ENCODE results near the gene TMEM98. TPM values are rescaled to one million over a fixed set of nuclear protein-coding genes. Genes with fewer than 3 reads are reported as not detected.
A peak's percentile ranks its signal among the peaks of the same experiment; 100 is the strongest.
"Not testable (repeated sequence)": the region's sequence is repeated elsewhere in the genome, so short reads cannot be mapped to it uniquely, and the experiment has no call there.

TMEM98 gene
- polyA plus RNA-seq, 6 donors from 2014 or later = not detected

DNA sequence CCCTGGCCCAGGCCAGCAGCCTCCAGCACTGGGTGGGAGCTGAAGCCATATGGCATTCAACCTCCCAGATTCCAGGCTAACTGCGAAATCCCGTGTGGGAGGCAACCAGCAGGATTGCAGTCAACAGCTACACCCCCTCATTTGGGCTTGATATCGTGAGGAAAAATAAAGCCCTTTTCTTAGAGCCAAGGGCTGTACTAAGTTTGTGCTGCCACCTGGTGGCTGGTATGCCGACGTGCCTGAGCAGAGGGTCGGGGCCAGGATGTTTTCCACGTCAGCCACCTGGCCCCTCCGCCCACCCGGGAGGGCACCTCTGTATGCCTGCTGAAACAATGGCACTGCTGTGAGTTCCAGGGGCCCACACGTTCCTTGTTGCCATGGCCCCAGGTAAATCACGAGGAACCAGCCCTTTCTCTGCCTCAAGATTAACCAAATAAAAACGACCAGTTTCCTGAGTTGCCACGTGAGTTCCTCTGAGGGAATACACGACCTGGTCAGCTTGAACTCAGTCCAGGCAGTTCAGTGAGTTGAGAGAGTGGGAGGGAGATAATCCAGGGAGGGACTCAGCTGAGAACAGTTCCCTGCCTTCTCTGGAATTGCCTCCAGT is 9.0 kb downstream of the TMEM98 start:
- peak in 1 of 2 donors; percentile 35 for ATAC-seq (ENCODE audit: low read depth in 2 of 2)
- Mint-ChIP-seq H3K27me3 (peaks cover 38 to 68% (median 44%) of the 10 kb centered on the region in 3 donors), H3K4me3 (peak overlapping the region in 2 of 8 donors; percentile 9 to 74), H3K4me1 (peaks cover 0 to 6% (median 4%) of the 10 kb centered on the region in 3 donors), H3K9me3 (peaks cover 0 to 5% (median 0%) of the 10 kb centered on the region in 7 donors), H3K36me3 (no peaks in the 10 kb centered on the region), H3K27ac (no peak overlapping the region)
- peak; percentile 11 for DNase-seq

GRCh38 chr17:32940706-32941390 is 12.9 kb downstream of the TMEM98 start:
- Mint-ChIP-seq H3K4me3 (no peak overlapping the region), H3K9me3 (peaks cover 0 to 5% (median 2%) of the 10 kb centered on the region in 7 donors), H3K36me3 (no peaks in the 10 kb centered on the region), H3K27me3 (peaks cover 29 to 39% (median 37%) of the 10 kb centered on the region in 3 donors), H3K27ac (no peak overlapping the region), H3K4me1 (peaks cover 0 to 6% (median 4%) of the 10 kb centered on the region in 3 donors)
- ATAC-seq (ENCODE audit: low read depth in 2 of 2) (no peak), DNase-seq (no peak)

- peaks cover 0 to 5% (median 2%) of the 10 kb centered on the region in 7 donors for H3K9me3 Mint-ChIP-seq
- no peak for ATAC-seq (ENCODE audit: low read depth in 2 of 2)
- peaks cover 30 to 42% (median 30%) of the 10 kb centered on the region in 3 donors for H3K27me3 Mint-ChIP-seq
- H3K36me3 Mint-ChIP-seq = no peaks in the 10 kb centered on the region
- peaks cover 0 to 6% (median 4%) of the 10 kb centered on the region in 3 donors for H3K4me1 Mint-ChIP-seq
- H3K27ac Mint-ChIP-seq = no peak overlapping the region
- DNase-seq = no peak
- no peak overlapping the region for H3K4me3 Mint-ChIP-seq
Measured at GRCh38 chr17:32941419-32942032, 13.6 kb downstream of the TMEM98 start.

GRCh38 chr17:32943206-32943605 is 15.3 kb downstream of the TMEM98 start:
- no peaks in the 10 kb centered on the region for H3K4me1 Mint-ChIP-seq
- H3K9me3 Mint-ChIP-seq = peaks cover 0 to 5% (median 3%) of the 10 kb centered on the region in 7 donors
- peaks cover 16 to 43% (median 27%) of the 10 kb centered on the region in 3 donors for H3K27me3 Mint-ChIP-seq
- DNase-seq (no peak), ATAC-seq (ENCODE audit: low read depth in 2 of 2) (no peak)
- H3K4me3 Mint-ChIP-seq = no peak overlapping the region
- H3K36me3 Mint-ChIP-seq = no peaks in the 10 kb centered on the region
- no peak overlapping the region for H3K27ac Mint-ChIP-seq

DNA sequence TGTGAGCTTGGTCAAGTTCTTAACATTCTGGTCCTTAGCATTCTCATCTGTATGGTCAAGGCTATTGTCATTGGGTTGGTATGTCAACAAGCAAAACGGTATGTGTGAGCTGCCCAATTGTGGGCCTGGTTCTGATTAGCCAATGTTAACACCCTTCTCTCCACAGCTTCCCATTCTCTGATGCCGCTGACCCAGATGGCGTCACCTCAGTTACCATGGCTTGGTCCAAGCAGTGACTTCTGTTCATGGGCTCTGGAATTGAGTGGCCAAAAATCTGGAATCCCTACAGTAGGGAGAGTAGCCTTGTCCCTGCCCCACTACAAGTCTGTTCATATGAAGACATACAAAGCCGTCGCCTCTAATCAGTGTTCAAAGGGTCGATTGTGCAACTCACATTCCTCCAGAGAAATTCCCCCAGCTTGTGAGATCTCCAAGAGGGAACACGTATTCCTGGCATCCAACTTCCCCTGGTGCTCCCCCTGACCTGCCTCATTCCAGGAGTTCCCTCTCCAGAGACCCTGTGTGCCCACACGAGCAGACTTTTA is 15.8 kb downstream of the TMEM98 start:
- DNase-seq (no peak), ATAC-seq (ENCODE audit: low read depth in 2 of 2) (no peak)
- Mint-ChIP-seq H3K4me3 (no peak overlapping the region), H3K27me3 (peaks cover 16 to 38% (median 23%) of the 10 kb centered on the region in 3 donors), H3K27ac (no peak overlapping the region), H3K36me3 (no peaks in the 10 kb centered on the region), H3K4me1 (no peaks in the 10 kb centered on the region), H3K9me3 (peaks cover 0 to 5% (median 3%) of the 10 kb centered on the region in 7 donors)

DNA sequence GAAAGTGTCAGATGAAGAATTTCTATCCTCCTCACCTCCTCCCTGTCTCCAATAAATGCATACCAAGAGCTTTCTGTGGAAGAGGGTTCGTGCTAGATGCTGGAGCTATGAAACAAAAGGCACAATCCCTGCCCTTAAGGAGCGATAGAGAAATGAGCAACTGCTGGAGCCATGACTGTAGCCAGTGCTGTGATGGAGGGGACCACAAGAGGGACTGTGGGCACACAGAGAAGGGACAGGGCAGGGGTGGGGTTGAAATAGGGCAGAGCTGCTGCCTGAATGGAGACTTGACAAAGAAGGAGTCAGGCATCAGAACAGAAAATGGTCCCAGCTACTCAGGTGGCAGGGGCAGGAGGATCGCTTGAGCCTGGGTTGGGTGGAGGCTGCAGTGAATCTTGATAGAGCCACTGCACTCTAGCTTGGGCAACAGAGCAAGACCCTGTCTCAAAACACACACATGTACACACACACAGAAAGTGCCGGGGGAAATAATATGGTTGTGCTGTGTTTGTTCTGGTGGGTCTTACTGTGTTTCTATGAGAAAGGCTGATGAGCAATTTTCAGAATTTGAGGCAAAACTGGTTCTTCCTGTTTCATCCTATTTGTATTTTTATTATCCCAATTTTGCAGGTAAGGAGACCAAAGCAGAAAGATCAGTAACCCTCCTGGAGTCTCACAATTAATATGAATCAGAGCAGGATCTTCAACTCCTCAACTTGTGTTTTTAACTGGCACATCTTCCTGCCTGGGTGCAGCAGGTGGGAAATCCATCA is 16.5 kb downstream of the TMEM98 start:
- no peaks in the 10 kb centered on the region for H3K36me3 Mint-ChIP-seq
- H3K9me3 Mint-ChIP-seq = peaks cover 0 to 5% (median 3%) of the 10 kb centered on the region in 7 donors

GRCh38 chr17:32946375-32947135 is 18.6 kb downstream of the TMEM98 start:
- Mint-ChIP-seq H3K4me3 (no peak overlapping the region), H3K27ac (no peak overlapping the region), H3K9me3 (peaks cover 0 to 4% (median under 1%) of the 10 kb centered on the region in 7 donors), H3K4me1 (no peaks in the 10 kb centered on the region), H3K27me3 (peaks cover 9 to 32% (median 14%) of the 10 kb centered on the region in 3 donors), H3K36me3 (no peaks in the 10 kb centered on the region)
- DNase-seq (no peak), ATAC-seq (ENCODE audit: low read depth in 2 of 2) (no peak)

More for the DNA sequence above, 16.5 kb downstream of the TMEM98 start:
- Mint-ChIP-seq H3K27me3 (peaks cover 16 to 32% (median 16%) of the 10 kb centered on the region in 3 donors), H3K4me3 (no peak overlapping the region), H3K4me1 (no peaks in the 10 kb centered on the region), H3K27ac (no peak overlapping the region)
- ATAC-seq (ENCODE audit: low read depth in 2 of 2) = no peak
- DNase-seq = no peak

DNA sequence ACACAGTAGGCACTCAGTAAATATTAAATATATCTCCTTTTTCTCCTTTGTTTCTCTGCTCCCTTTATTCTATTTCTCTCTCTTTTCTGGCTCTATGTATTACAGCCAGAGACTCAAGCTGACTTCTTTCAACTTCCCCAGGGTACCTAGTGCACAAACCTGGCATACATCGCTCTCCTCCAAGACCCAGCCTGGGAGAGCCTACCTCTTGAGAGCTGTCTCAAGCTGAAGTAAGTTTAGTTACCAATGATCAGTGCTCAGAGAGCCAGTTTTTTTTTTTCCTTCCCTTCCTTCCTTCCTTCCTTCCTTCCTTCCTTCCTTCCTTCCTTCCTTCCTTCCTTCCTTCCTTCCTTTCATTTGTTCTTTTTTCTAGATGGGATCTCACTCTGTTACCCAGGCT is 19.8 kb downstream of the TMEM98 start:
- no peak for ATAC-seq (ENCODE audit: low read depth in 2 of 2)
- H3K27me3 Mint-ChIP-seq = peaks cover 18 to 42% (median 21%) of the 10 kb centered on the region in 3 donors
- no peak overlapping the region for H3K4me3 Mint-ChIP-seq
- no peak for DNase-seq
- no peaks in the 10 kb centered on the region for H3K36me3 Mint-ChIP-seq
- H3K9me3 Mint-ChIP-seq = peaks cover 0 to 4% (median 0%) of the 10 kb centered on the region in 7 donors
- no peaks in the 10 kb centered on the region for H3K4me1 Mint-ChIP-seq
- H3K27ac Mint-ChIP-seq = no peak overlapping the region

DNA sequence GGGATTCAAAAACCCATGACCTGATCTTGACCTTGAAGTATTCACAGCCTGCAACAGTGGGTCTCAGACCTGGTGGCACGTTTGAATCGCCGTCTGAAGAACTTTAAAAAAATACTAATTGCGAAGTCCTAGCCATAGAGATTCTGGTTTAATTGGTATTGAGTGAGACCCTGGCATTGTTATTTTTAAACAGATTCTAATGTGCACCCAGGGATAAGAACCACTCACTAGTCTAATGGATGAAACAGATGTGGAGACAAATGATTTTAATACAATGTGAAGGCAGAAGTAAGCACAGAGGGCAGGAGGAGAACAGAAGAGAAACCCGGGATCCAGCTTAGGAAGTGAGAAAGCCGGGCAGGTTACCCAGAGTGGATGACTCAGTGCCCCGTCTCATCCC is 21.2 kb downstream of the TMEM98 start:
- H3K4me3 Mint-ChIP-seq = no peak overlapping the region
- ATAC-seq (ENCODE audit: low read depth in 2 of 2) = no peak
- no peak overlapping the region for H3K27ac Mint-ChIP-seq
- DNase-seq = no peak
- H3K36me3 Mint-ChIP-seq = no peaks in the 10 kb centered on the region
- peaks cover 0 to 3% (median 0%) of the 10 kb centered on the region in 7 donors for H3K9me3 Mint-ChIP-seq
- no peaks in the 10 kb centered on the region for H3K4me1 Mint-ChIP-seq
- peaks cover 16 to 39% (median 18%) of the 10 kb centered on the region in 3 donors for H3K27me3 Mint-ChIP-seq

GRCh38 chr17:32952491-32952890 is 24.5 kb downstream of the TMEM98 start:
- H3K27me3 Mint-ChIP-seq = peaks cover 9 to 18% (median 13%) of the 10 kb centered on the region in 3 donors
- DNase-seq; H3K27ac Mint-ChIP-seq; ATAC-seq (ENCODE audit: low read depth in 2 of 2); H3K4me1 Mint-ChIP-seq; H3K4me3 Mint-ChIP-seq; H3K9me3 Mint-ChIP-seq; H3K36me3 Mint-ChIP-seq: not testable (repeated sequence)

- ATAC-seq (ENCODE audit: low read depth in 2 of 2) (no peak), DNase-seq (no peak)
- H3K4me1 Mint-ChIP-seq = no peaks in the 10 kb centered on the region
- H3K27ac Mint-ChIP-seq = no peak overlapping the region
- peaks cover 11 to 18% (median 13%) of the 10 kb centered on the region in 3 donors for H3K27me3 Mint-ChIP-seq
- H3K9me3 Mint-ChIP-seq = peaks cover 0 to 3% (median 0%) of the 10 kb centered on the region in 7 donors
- no peak overlapping the region for H3K4me3 Mint-ChIP-seq
- no peaks in the 10 kb centered on the region for H3K36me3 Mint-ChIP-seq
Measured at GRCh38 chr17:32953045-32953444, 25.1 kb downstream of the TMEM98 start.

DNA sequence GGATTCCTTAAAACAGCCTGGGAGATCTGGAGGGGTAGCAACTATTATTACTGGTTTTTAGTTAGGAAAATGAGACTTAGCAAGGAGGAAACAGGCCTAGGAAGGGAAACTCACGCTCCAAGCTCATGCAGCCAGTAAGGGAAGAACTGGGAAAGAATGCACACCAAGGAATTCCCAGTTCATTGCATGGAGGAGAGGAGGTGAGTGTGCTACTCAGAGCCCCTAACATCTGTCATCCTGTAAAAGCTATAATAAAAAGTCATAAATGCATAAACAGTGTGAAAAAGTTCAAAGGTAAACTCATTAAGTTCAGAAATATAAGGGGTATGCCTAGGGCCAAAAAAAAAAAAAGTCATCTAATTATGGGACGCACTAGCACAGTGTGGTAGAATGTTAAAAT is 25.9 kb downstream of the TMEM98 start:
- ATAC-seq (ENCODE audit: low read depth in 2 of 2) (no peak), DNase-seq (no peak)
- H3K27me3 Mint-ChIP-seq = peaks cover 13 to 19% (median 18%) of the 10 kb centered on the region in 3 donors
- no peak overlapping the region for H3K4me3 Mint-ChIP-seq
- peaks cover 0 to 3% (median 0%) of the 10 kb centered on the region in 7 donors for H3K9me3 Mint-ChIP-seq
- H3K4me1 Mint-ChIP-seq = no peaks in the 10 kb centered on the region
- peak overlapping the region in 1 of 6 donors; percentile 22 for H3K27ac Mint-ChIP-seq
- H3K36me3 Mint-ChIP-seq = no peaks in the 10 kb centered on the region
